GM18873 (cell line): ENCODE results near the gene CA6.
"Not testable (repeated sequence)": the region's sequence is repeated elsewhere in the genome, so short reads cannot be mapped to it uniquely, and the experiment has no call there.

Experiments used
- ATAC-seq: cut with Tn5 transposase; IDR thresholded peaks from one replicate; pipeline ENCODE4 v1.9.1; 2021; ENCODE audit warnings: mild to moderate bottlenecking, moderate library complexity, moderate number of reproducible peaks; ENCODE audit not compliant: unreplicated experiment, low FRiP score

Gene CA6

GRCh38 chr1:8968902-8969301 lies 23.2 kb downstream of the CA6 start:
- not testable (repeated sequence) for ATAC-seq

GRCh38 chr1:8969937-8970336 lies 24.3 kb downstream of the CA6 start:
- no peak for ATAC-seq

- no peak for ATAC-seq
These were observed 25.2 kb downstream of the CA6 start for GRCh38 chr1:8970870-8971337.

- ATAC-seq, result no peak
These were observed 28.9 kb downstream of the CA6 start for GRCh38 chr1:8974551-8974950.

GRCh38 chr1:8976338-8976737 lies 30.7 kb downstream of the CA6 start:
- no peak for ATAC-seq

- ATAC-seq, result no peak
These were observed 31.3 kb downstream of the CA6 start for GRCh38 chr1:8976896-8977450.

GRCh38 chr1:8980656-8981055 lies 35.0 kb downstream of the CA6 start:
- no peak for ATAC-seq

GRCh38 chr1:8981169-8981568 lies 35.5 kb downstream of the CA6 start:
- no peak for ATAC-seq

- ATAC-seq, result no peak
These were observed 38.5 kb downstream of the CA6 start for GRCh38 chr1:8984203-8984602.

GRCh38 chr1:8984990-8985389 lies 39.3 kb downstream of the CA6 start:
- ATAC-seq, result no peak

GRCh38 chr1:8985915-8986813 lies 40.5 kb downstream of the CA6 start:
- ATAC-seq, result no peak

- no peak for ATAC-seq
These were observed 41.1 kb downstream of the CA6 start for GRCh38 chr1:8986814-8987190.

GRCh38 chr1:8987881-8988617 lies 42.4 kb downstream of the CA6 start:
- no peak for ATAC-seq

GRCh38 chr1:8988618-8988967 lies 42.9 kb downstream of the CA6 start:
- ATAC-seq, result no peak

- ATAC-seq, result no peak
These were observed 43.4 kb downstream of the CA6 start for GRCh38 chr1:8989061-8989460.

GRCh38 chr1:8989821-8990220 lies 44.2 kb downstream of the CA6 start:
- no peak for ATAC-seq

- ATAC-seq, result no peak
These were observed 47.4 kb downstream of the CA6 start for GRCh38 chr1:8992936-8993687.

GRCh38 chr1:8993962-8994675 lies 48.5 kb downstream of the CA6 start:
- not testable (repeated sequence) for ATAC-seq

GRCh38 chr1:9001534-9002214 lies 56.0 kb downstream of the CA6 start:
- ATAC-seq, result not testable (repeated sequence)

- ATAC-seq, result not testable (repeated sequence)
These were observed 56.5 kb downstream of the CA6 start for GRCh38 chr1:9002215-9002560.
